GM21576 (cell line): Measurements from ENCODE around the gene ALK.

Experiments
- ATAC-seq: cut with Tn5 transposase; IDR thresholded peaks from one replicate; pipeline ENCODE4 v1.9.1; 2021; ENCODE audit warnings: mild to moderate bottlenecking, moderate library complexity; ENCODE audit not compliant: unreplicated experiment

The ALK gene

GRCh38 chr2:29463181-29463900 lies 458.0 kb downstream of the ALK start:
- no peak for ATAC-seq

DNA sequence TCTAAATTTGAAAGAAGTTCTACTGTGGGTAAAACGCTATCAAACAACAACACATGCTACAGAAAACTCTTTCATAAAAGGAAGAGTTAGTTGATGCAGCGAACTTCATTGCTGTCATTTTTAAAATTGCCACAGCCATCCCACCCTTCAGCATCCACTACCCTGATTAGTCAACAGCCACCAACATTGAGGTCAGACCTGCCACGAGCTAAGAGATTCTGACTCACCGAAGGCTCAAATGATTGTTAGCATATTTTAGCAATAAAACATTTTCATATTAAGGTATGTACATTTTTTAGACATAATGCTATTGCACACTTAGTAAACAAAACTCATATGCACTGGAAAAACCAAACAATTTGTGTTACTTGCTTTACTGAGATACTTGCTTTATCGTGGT lies 459.1 kb downstream of the ALK start:
- no peak for ATAC-seq

- no peak for ATAC-seq
These were observed 461.2 kb downstream of the ALK start for GRCh38 chr2:29460190-29460589.

DNA sequence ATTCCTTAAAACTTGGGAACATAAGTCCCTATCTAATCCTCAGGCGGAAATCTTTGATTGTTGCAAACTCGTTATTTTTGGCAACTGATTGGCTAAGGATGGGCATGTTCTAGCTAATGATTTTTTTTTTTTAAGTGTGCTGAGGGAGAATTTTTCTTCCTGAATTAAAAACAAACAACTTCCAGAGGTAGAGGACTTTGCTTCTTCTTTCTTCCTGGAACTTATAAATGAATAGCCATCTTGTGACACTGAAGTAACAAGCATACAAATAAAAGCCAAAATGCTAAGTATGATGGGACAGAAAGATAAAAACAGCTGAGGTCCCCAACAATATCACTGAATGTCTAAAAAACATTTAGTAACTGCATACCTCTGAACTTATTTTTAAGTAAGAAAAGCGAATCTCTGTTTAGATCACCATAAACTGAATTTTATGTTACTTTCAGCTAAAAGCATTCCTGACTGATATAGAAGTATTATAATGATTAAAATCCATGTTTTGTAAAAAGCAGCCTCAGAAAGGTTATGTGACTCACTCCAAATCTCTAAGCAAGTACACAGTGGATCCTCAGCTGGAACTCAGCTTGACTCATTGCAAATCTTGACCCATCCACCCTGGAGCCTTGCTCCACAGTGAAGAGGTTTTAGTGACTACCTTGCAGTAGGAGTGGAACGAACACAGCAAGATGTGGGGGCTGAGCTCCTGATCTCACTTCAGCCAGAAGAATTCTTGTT lies 461.8 kb downstream of the ALK start:
- ATAC-seq = no peak

DNA sequence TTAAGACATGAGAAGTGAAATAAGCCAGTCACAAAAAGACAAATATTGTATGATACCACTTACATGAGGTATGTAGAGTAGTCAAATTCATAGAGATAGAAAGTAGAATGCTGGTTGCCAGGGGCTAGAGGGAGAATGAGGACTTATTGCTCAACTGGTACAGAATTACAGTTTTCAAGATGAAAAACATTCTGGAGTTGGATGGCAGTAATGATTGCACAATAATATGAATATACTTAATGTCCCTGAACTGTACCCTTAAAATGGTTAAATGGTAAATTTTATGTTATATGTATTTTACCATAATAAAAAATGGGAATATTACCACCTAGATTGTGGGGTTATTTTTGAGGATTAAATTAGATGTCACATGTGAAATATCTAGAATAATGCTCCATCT lies 465.0 kb downstream of the ALK start:
- ATAC-seq = no peak

DNA sequence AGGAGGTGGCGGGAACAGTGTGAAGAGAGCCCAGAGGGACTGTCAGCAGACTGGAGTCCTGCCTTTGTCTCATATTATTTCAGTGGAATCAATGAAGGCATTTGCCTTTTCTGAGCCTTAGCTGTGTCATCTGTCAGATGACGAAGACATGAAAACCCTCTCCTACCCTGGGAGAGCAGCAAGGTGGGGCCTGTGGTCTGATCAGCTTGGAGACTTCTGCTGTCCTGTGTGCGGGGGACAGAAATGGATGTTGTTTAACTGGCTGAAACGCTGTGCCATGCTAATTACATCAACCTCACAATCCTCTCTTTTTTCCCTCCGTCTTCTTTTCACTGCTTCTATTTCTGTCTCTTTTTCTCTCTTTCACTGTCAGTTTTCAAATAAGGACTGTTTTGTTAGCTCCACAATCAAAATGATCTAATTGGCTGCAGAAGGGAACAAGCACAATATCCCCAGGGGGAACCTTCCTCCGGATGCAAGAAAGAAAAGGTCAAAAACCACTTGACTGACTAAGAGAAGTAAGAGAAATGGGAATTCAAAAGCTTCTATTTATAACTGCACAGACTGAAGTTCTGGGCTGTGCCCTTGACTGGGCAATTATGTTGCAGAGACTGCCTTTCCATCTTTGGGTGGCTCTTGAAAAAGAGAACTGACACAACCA lies 466.1 kb downstream of the ALK start:
- no peak for ATAC-seq

- ATAC-seq = no peak
These were observed 469.4 kb downstream of the ALK start for GRCh38 chr2:29452036-29452435.

DNA sequence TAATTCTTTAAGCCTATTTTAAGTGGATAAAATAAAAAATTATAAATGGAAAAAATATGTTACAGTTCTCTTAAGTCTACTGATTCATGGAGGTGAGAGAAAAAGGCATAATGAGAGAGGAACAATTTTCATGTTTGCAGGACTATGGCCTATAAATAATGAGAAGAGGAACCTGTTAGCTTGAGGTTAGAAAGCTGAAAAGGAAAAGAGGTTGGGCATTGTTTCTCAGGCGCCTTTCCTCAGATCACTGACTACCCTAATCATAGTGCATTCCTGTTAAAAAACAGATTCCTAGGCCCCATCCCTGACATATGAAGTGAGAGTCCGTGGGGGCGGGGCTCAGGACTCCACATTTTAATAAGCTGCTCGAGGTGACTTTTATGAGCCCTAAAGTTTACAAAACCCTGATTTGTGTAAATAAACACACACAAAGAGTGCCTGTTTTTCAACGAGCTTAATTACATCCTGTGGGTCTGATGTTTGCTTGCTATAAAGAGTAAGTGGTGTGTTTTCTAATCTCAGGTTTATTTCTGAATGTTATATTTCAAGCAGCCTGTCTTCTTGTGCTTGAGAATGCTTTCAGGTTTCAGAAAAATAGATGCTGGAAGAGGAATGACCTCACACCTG lies 470.7 kb downstream of the ALK start:
- no peak for ATAC-seq

GRCh38 chr2:29449499-29449898 lies 471.9 kb downstream of the ALK start:
- ATAC-seq = no peak

DNA sequence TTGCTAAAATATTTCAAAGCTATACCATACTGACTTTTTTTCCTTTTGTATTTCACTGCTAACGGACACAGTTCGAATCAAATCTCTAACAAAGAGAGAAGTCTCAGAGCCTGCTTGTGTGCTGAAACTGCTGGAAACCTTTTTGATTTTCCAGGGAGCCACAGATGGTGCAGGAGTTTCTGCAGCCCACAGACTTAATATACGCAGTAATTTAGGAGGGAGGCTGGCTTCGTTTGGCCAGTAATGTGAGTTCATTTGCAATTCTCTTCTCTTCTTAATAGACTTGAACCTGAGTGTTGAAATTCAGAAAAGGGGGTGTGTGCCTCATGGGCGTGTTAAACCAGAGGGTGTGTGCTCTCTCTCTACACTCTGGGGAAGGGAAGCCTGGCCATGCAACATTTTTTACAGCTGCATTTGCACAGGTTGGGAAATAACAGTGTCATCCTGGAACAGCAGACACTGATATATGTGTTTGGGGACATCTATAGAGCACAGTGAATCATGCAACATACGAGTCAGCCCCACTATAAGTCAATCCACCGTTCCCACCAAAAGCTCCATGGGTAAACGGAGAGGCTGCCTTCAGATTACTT lies 473.2 kb downstream of the ALK start:
- ATAC-seq = no peak

- ATAC-seq = no peak
These were observed 473.9 kb downstream of the ALK start for GRCh38 chr2:29447513-29447912.

- no peak for ATAC-seq
These were observed 474.5 kb downstream of the ALK start for GRCh38 chr2:29446847-29447246.

DNA sequence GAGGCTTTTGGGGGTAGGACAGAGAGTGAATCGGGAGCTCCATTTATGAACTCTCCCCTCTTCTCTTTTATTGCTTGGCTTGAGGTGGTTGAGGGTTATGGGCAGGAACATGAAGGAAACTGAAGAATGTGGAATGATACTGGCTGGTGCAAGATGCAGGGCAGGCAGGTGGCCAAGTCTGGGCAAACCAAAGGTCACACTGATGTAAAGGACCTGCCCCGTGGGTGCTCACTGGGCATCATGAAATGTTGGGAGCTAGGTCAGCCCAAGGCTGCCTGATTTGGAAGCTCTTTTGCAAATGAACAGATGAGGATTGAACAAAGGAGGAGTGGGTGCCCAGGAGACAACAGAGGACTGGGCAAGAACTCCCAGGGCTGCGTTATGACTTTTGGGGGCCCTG lies 477.2 kb downstream of the ALK start:
- no peak for ATAC-seq

- ATAC-seq = no peak
These were observed 477.8 kb downstream of the ALK start for GRCh38 chr2:29443627-29444026.

DNA sequence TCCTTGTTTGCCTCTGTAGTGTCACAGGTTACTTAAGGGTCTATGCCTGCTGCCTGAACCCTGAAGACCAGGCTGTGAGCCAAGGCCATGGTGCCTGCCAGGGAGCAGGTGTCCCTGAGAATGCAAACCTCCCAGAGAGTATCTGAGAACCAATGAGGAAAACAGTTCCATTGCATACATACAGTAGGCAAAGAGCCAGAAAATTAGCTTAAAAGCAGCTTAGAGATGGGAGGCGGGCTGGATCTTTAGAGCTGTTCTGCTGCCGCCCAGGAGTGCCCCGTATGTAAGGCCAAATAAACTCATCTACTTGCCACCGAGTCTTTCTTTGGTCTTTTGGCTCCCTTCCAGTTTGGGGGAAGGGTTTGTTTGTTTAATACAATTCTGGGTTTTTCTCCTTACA lies 478.2 kb downstream of the ALK start:
- no peak for ATAC-seq

DNA sequence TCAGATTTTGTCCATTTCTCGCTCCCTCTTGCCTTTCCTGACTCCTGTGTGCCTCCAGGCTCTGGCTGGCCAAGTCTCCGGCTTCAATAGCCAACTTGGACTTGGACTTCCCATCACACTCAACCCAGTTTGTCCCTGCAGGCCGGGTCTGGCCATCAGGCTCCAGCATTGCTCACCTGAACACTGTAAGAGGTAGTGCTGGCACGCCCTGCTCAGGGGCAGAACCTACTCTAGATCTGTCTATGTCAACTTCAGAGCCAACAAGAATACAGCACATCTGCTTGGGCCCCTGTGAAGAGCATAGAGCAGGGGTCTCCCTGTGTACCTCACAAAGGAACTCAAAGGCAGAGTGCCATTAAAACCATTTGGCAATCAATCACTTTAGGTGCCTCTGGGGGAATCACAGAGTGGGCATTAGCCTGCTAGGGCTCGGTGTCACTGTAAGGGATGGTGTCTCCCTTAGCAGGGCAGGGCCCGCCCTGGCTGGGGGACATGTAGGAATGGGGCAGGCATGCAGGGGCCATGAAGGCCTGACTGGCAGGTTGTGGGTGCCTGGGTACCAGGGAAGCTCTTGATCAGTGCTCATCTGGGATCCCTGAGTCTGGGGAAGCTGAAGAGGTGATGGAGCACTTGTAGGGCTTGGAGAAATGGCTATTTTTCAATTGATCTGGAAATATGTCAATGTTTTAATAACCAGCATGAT lies 480.3 kb downstream of the ALK start:
- ATAC-seq = no peak

DNA sequence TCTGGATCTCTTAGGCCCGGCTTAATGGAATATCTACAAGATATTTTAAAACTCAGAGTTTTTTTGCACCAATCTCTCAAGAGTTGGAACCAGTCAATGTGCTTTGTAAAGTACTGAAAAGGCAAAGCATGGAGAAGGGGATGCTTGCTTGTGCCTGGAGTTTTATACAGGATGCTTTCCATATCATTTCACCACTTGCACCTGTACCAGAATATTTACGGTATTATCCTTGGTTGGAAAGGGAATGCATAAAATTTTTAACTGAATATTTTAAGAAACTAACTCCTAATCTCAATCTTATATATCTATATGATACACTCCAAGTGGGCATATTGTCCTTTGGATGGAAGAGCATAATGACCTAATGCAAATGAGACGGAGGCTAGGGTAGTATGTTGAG lies 487.5 kb downstream of the ALK start:
- ATAC-seq = no peak

GRCh38 chr2:29433128-29433527 lies 488.3 kb downstream of the ALK start:
- ATAC-seq = no peak

DNA sequence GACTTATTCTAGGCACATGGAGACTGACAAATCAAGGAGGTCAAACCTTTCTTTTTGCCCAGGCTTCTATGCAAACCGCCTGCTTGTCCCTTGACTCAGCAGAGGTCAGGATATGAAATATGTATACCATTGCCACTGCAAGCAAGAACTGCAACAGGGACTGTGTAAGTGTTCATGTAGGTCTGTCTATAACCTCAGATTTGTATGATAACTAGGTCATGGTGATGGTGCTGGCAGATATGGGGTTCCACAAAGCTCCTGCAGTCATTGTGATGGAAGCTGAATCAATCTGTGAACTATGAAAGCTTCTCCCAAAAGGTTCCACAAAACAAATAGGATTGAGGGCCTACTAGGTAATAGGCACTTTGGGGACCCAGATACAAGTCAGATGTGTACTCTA lies 489.9 kb downstream of the ALK start:
- no peak for ATAC-seq

DNA sequence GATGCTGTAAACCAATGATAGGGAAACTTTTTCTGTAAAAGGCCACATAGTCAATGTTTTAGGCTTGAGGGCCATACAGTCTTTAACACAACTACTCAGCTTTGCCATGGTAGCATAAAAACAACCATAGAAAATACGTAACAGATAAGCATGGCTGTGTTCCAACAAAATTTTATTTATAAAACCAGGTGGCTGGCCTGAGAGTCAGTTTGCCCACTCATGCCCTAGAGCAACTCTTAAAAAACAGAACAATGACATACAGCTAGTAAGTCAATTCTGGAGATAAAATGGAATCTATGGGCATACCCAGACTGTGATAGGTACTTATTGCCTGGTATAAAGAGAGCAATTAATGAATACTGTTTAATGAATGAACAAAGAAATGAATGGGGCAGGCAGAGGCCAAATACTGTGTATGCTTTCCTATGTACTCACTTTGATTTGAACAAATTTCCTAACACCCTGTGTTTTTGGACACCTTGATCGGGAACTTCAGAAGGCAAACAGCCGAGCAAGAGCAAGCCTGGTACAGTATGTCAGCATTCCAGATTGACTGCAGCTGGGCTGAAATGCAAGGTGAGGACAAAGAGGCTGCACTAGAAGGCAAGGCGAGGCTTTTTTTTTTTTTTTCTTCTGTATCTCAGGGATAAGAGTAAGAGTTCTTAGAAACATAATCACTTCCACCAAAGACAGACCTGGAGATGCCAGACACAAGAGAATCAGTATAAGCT lies 490.8 kb downstream of the ALK start:
- no peak for ATAC-seq
